ENCODE results near the gene FAM111B.

DNA sequence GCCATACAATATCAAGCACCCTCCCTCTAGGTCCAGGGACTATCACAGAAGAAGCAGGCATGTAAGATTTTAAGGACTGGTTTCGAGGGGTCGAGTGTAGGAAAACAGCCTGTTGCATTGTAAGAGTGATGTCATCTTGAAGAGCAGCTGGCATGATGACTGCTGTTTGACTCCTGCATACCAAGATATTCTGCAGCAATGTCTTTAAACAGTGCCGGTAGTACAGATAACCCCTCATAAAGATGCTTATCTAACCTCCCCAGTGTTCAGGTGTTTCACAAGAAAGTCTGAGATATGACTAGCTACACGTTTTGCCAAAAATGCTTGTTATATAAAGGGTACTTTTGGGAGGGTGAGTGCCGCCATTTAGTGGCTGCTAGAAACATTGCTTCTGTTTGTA lies 47.6 kb downstream of the FAM111B start:
- TF ChIP-seq, protein P1, sequence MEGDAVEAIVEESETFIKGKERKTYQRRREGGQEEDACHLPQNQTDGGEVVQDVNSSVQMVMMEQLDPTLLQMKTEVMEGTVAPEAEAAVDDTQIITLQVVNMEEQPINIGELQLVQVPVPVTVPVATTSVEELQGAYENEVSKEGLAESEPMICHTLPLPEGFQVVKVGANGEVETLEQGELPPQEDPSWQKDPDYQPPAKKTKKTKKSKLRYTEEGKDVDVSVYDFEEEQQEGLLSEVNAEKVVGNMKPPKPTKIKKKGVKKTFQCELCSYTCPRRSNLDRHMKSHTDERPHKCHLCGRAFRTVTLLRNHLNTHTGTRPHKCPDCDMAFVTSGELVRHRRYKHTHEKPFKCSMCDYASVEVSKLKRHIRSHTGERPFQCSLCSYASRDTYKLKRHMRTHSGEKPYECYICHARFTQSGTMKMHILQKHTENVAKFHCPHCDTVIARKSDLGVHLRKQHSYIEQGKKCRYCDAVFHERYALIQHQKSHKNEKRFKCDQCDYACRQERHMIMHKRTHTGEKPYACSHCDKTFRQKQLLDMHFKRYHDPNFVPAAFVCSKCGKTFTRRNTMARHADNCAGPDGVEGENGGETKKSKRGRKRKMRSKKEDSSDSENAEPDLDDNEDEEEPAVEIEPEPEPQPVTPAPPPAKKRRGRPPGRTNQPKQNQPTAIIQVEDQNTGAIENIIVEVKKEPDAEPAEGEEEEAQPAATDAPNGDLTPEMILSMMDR (IDR thresholded peaks at IDR 0.05), result no peak
- TF ChIP-seq, protein P2, sequence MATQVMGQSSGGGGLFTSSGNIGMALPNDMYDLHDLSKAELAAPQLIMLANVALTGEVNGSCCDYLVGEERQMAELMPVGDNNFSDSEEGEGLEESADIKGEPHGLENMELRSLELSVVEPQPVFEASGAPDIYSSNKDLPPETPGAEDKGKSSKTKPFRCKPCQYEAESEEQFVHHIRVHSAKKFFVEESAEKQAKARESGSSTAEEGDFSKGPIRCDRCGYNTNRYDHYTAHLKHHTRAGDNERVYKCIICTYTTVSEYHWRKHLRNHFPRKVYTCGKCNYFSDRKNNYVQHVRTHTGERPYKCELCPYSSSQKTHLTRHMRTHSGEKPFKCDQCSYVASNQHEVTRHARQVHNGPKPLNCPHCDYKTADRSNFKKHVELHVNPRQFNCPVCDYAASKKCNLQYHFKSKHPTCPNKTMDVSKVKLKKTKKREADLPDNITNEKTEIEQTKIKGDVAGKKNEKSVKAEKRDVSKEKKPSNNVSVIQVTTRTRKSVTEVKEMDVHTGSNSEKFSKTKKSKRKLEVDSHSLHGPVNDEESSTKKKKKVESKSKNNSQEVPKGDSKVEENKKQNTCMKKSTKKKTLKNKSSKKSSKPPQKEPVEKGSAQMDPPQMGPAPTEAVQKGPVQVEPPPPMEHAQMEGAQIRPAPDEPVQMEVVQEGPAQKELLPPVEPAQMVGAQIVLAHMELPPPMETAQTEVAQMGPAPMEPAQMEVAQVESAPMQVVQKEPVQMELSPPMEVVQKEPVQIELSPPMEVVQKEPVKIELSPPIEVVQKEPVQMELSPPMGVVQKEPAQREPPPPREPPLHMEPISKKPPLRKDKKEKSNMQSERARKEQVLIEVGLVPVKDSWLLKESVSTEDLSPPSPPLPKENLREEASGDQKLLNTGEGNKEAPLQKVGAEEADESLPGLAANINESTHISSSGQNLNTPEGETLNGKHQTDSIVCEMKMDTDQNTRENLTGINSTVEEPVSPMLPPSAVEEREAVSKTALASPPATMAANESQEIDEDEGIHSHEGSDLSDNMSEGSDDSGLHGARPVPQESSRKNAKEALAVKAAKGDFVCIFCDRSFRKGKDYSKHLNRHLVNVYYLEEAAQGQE (IDR thresholded peaks at IDR 0.05; ENCODE audit: insufficient read depth in 1 of 2, low read depth in 2 of 2, low read length in 1 of 2), result no peak
- TF ChIP-seq TCF7L2 (IDR thresholded peaks at IDR 0.05; ENCODE audit: low read depth, low read length) (no peak), SIN3A (IDR thresholded peaks at IDR 0.05; ENCODE audit: borderline replicate concordance, insufficient read depth, low read depth, low read length) (no peak), POLR2AphosphoS5 (IDR thresholded peaks at IDR 0.05; ENCODE audit: low read depth, low read length) (no peak)

All from Panc1 (cell line).